HCT116 (cell line): ENCODE measurements around the gene HEXD. TPM values are rescaled to one million over a fixed set of nuclear protein-coding genes. Genes with fewer than 3 reads are reported as not detected.

Source experiments
- ATAC-seq: fragments of 200-7000 bp; cut with Tn5 transposase; 2 replicates; pipeline ENCODE4 v1.9.1; 2020; ENCODE audit warnings: mild to moderate bottlenecking, moderate library complexity
- Bru-seq: library from RNA; stranded (reverse); fragments of 400-500 nt; gene quantifications from one replicate; lab custom pipeline; 2021; lab: Mats Ljungman, UMichigan
- BruChase-seq, 2 experiments: library from RNA; stranded (reverse); fragments of 400-500 nt; gene quantifications; one replicate each; lab custom pipeline; 2021; lab: Mats Ljungman, UMichigan
- BruUV-seq: library from RNA; stranded (reverse); fragments of 400-500 nt; replicated peaks from 2 replicates; lab custom pipeline; 2021; lab: Mats Ljungman, UMichigan
- CTCF ChIA-PET: fragments of 300-600 bp; sonication (Branson Sonifier 250); formaldehyde crosslinking; loops from one replicate; lab custom pipeline; 2021; ENCODE audit warnings: antibody characterized with exemption; lab: Charles Lee
- POLR2A ChIA-PET: fragments of 300-600, 350-600 bp; sonication (Branson Sonifier 250); formaldehyde crosslinking; loops from one replicate; lab custom pipeline; 2021; ENCODE audit warnings: antibody characterized with exemption; lab: Charles Lee
- RAD21 ChIA-PET, 2 experiments: fragments of 300-600 bp; sonication (Branson Sonifier 250); formaldehyde crosslinking; loops; one replicate each; lab custom pipeline; 2023; ENCODE audit warnings: low total read pairs in 2 of 2; ENCODE audit not compliant: uncharacterized antibody in 2 of 2, unreplicated experiment in 2 of 2, low non-redundant PET in 1 of 2; lab: Charles Lee
- DNase-seq: peaks from one replicate; pipeline ENCODE4 v3.0.0-alpha.2; 2010; ENCODE audit warnings: low read depth, low spot score
- H2AFZ ChIP-seq: fragments of 200-600 bp; shearing (Covaris generic), sonication (generic); 2 replicates; pipeline ENCODE4 v1.6.1; 2017; ENCODE audit warnings: low read depth, mixed run types, mixed read lengths, antibody characterized with exemption, low read length; ENCODE audit not compliant: poor library complexity, severe bottlenecking
- H3K27ac ChIP-seq: 2 replicates; pipeline ENCODE4 v1.5.1; 2012; ENCODE audit warnings: low read depth, low read length
- H3K27me3 ChIP-seq: fragments of 200-600 bp; sonication (generic); 2 replicates; pipeline ENCODE4 v1.6.1; 2016; ENCODE audit warnings: mixed run types, low read length, mixed read lengths; ENCODE audit not compliant: insufficient read depth
- H3K36me3 ChIP-seq, 2 experiments: fragments of 200-500 bp in 1 of 2; fragments of 200-600 bp in 1 of 2; sonication (Bioruptor generic) in 1 of 2; sonication (generic) in 1 of 2; 2 replicates each; pipeline versions ENCODE4 v1.5.1 to v1.6.1; 2014 to 2016; ENCODE audit warnings: low read length in 2 of 2, inconsistent platforms in 1 of 2, mixed read lengths in 1 of 2, mixed run types in 1 of 2; ENCODE audit not compliant: insufficient read depth in 2 of 2, control insufficient read depth in 1 of 2
- H3K4me1 ChIP-seq, 2 experiments: fragments of 200-600 bp in 1 of 2; sonication (generic) in 1 of 2; 2 replicates each; pipeline versions ENCODE4 v1.5.1 to v1.6.1; 2012 to 2017; ENCODE audit warnings: low read length in 2 of 2, inconsistent platforms in 1 of 2, mild to moderate bottlenecking in 1 of 2, mixed read lengths in 1 of 2, mixed run types in 1 of 2, moderate library complexity in 1 of 2; ENCODE audit not compliant: insufficient read depth in 2 of 2, control insufficient read depth in 1 of 2
- H3K4me2 ChIP-seq: fragments of 200-600 bp; sonication (generic); 2 replicates; pipeline ENCODE4 v1.6.1; 2017; ENCODE audit warnings: mixed run types, low read length, mixed read lengths
- H3K4me3 ChIP-seq, 2 experiments: fragments of 200-600 bp in 1 of 2; sonication (generic) in 1 of 2; replicated peaks in 1 of 2; 2 replicates each; pipeline ENCODE4 v1.5.1; 2011 to 2016; ENCODE audit warnings: low read length in 2 of 2, control low read depth in 1 of 2, low read depth in 1 of 2, mild to moderate bottlenecking in 1 of 2, mixed read lengths in 1 of 2, mixed run types in 1 of 2
- H3K79me2 ChIP-seq: fragments of 200-600 bp; sonication (generic); 2 replicates; pipeline ENCODE4 v1.6.1; 2017; ENCODE audit warnings: mild to moderate bottlenecking, mixed run types, low read length, moderate library complexity, mixed read lengths; ENCODE audit not compliant: insufficient read depth
- H3K9ac ChIP-seq: fragments of 200-600 bp; sonication (generic); 2 replicates; pipeline ENCODE4 v1.6.1; 2016; ENCODE audit warnings: low read length, mixed read lengths
- H3K9me2 ChIP-seq: fragments of 200-600 bp; sonication (generic), shearing (Covaris generic); 2 replicates; pipeline ENCODE4 v1.6.1; 2017; ENCODE audit warnings: mixed run types, mild to moderate bottlenecking, moderate library complexity; ENCODE audit not compliant: insufficient read depth
- H3K9me3 ChIP-seq, 2 experiments: fragments of 200-500 bp in 1 of 2; fragments of 200-600 bp in 1 of 2; sonication (Bioruptor generic) in 1 of 2; sonication (generic) in 1 of 2; 2 replicates each; pipeline ENCODE4 v1.6.1; 2014 to 2017; ENCODE audit warnings: low read length in 2 of 2, mixed read lengths in 2 of 2, inconsistent platforms in 1 of 2, low read depth in 1 of 2, mild to moderate bottlenecking in 1 of 2, mixed run types in 1 of 2, moderate library complexity in 1 of 2; ENCODE audit not compliant: control insufficient read depth in 1 of 2, insufficient read depth in 1 of 2
- H4K20me1 ChIP-seq: fragments of 200-600 bp; sonication (generic), shearing (Covaris generic); 2 replicates; pipeline ENCODE4 v1.6.1; 2017; ENCODE audit warnings: mixed run types, mild to moderate bottlenecking, moderate library complexity; ENCODE audit not compliant: insufficient read depth
- CBX3 ChIP-seq: IDR thresholded peaks from 2 replicates; pipeline ENCODE4 v1.6.1; 2012; ENCODE audit warnings: low read depth
- CEBPB ChIP-seq: IDR thresholded peaks from 2 replicates; pipeline ENCODE4 v1.6.1; 2012; ENCODE audit warnings: low read depth
- EGR1 ChIP-seq: IDR thresholded peaks from 2 replicates; pipeline ENCODE4 v1.6.1; 2012; ENCODE audit warnings: low read depth
- ELF1 ChIP-seq: IDR thresholded peaks from 2 replicates; pipeline ENCODE4 v1.6.1; 2012; ENCODE audit warnings: low read depth, borderline replicate concordance
- EZH2 ChIP-seq: fragments of 200-600 bp; sonication (generic); IDR thresholded peaks from 2 replicates; pipeline ENCODE4 v1.6.1; 2017; ENCODE audit warnings: antibody characterized with exemption, mixed run types
- EZH2phosphoT487 ChIP-seq: fragments of 200-600 bp; IDR thresholded peaks from 2 replicates; pipeline ENCODE4 v1.6.1; 2018; ENCODE audit warnings: antibody characterized with exemption, borderline replicate concordance
- FOSL1 ChIP-seq: IDR thresholded peaks from 2 replicates; pipeline ENCODE4 v1.6.1; 2012; ENCODE audit warnings: low read depth
- JUND ChIP-seq: IDR thresholded peaks from 2 replicates; pipeline ENCODE4 v1.6.1; 2012
- POLR2A ChIP-seq: IDR thresholded peaks from 2 replicates; pipeline ENCODE4 v1.7.0; 2011; ENCODE audit warnings: borderline replicate concordance; ENCODE audit not compliant: insufficient read depth, insufficient read length; ENCODE audit errors: extremely low read depth
- POLR2AphosphoS5 ChIP-seq: IDR thresholded peaks from 2 replicates; pipeline ENCODE4 v1.6.1; 2011; ENCODE audit warnings: mild to moderate bottlenecking, low read depth, low read length, moderate library complexity
- RAD21 ChIP-seq: IDR thresholded peaks from 2 replicates; pipeline ENCODE4 v1.6.1; 2012; ENCODE audit warnings: low read depth, mild to moderate bottlenecking
- SIN3A ChIP-seq: IDR thresholded peaks from 2 replicates; pipeline ENCODE4 v1.6.1; 2012; ENCODE audit warnings: low read depth
- SP1 ChIP-seq: IDR thresholded peaks from 2 replicates; pipeline ENCODE4 v1.6.1; 2012; ENCODE audit warnings: low read depth
- SRF ChIP-seq: IDR thresholded peaks from 2 replicates; pipeline ENCODE4 v1.6.1; 2012; ENCODE audit warnings: low read depth
- TCF7L2 ChIP-seq: IDR thresholded peaks from 2 replicates; pipeline ENCODE4 v1.7.0; 2011; ENCODE audit warnings: borderline replicate concordance, inconsistent platforms; ENCODE audit not compliant: insufficient read depth, insufficient read length; ENCODE audit errors: extremely low read depth
- YY1 ChIP-seq: IDR thresholded peaks from 2 replicates; pipeline ENCODE4 v1.6.1; 2011; ENCODE audit warnings: low read length, low read depth, moderate library complexity, mild to moderate bottlenecking; ENCODE audit not compliant: insufficient replicate concordance; ENCODE audit errors: extremely low read depth
- ZFX ChIP-seq: fragments of 450-650 bp; IDR thresholded peaks from 2 replicates; pipeline ENCODE4 v1.6.1; 2017
- ZNF274 ChIP-seq: fragments of 200-500 bp; sonication (Bioruptor generic); IDR thresholded peaks from 2 replicates; pipeline ENCODE4 v1.6.1; 2014; ENCODE audit warnings: mild to moderate bottlenecking, low read depth, low read length, inconsistent platforms
- intact Hi-C: fragments of 100-400 bp; cut with micrococcal nuclease; formaldehyde crosslinking; loops from 2 replicates; pipeline ENCODE4 v1.10.0; 2022
- long read RNA-seq: library from polyadenylated mRNA; unstranded; transcript quantifications from one replicate; pipeline ENCODE4 v2.0.0, GENCODE V29; 2021; ENCODE audit not compliant: unreplicated experiment
- polyA plus RNA-seq: library from polyadenylated mRNA; unstranded; fragments of >200 nt; gene quantifications from 2 replicates; pipeline ENCODE4 v1.2.1, GENCODE V29; 2012; ENCODE audit warnings: missing spikeins
- total RNA-seq: library from RNA; stranded (reverse); gene quantifications from one replicate; pipeline ENCODE4 v1.2.1, GENCODE V29; 2021; ENCODE audit not compliant: unreplicated experiment
- TF ChIP-seq, protein P1 (sequence below): IDR thresholded peaks from 2 replicates; pipeline ENCODE4 v1.6.1; 2012
- TF ChIP-seq, protein P2 (sequence below), 3 experiments: fragments of 200-600 bp in 1 of 3; sonication (generic) in 1 of 3; IDR thresholded peaks in 2 of 3; conservative IDR thresholded peaks in 1 of 3; 2 replicates each; pipeline ENCODE4 v1.5.1; 2012 to 2017; ENCODE audit warnings: low read depth in 2 of 3, low read length in 2 of 3, antibody characterized with exemption in 1 of 3, borderline replicate concordance in 1 of 3, control low read depth in 1 of 3, mild to moderate bottlenecking in 1 of 3, mixed read lengths in 1 of 3, mixed run types in 1 of 3, moderate library complexity in 1 of 3; ENCODE audit not compliant: insufficient read depth in 1 of 3
- TF ChIP-seq, protein P3 (sequence below): IDR thresholded peaks from 2 replicates; pipeline ENCODE4 v1.6.1; 2011; ENCODE audit warnings: mild to moderate bottlenecking, low read length, moderate library complexity; ENCODE audit not compliant: insufficient replicate concordance; ENCODE audit errors: extremely low read depth

HEXD gene
- total RNA-seq, result 45.2 TPM
- polyA plus RNA-seq, result 30.8 and 32.6 TPM in 2 replicates
- percentile 61 among the genes with signal in this experiment for Bru-seq, nascent RNA
- BruChase-seq, experiment 1, labeled RNA remaining after a 6-hour chase, result percentile 55 among the genes with signal in this experiment
- BruChase-seq, experiment 2, labeled RNA remaining after a 2-hour chase, result percentile 59 among the genes with signal in this experiment
- long read RNA-seq, transcript HEXDC-201 (13 exons, 1,853 nt), result major isoform, 8 of 49 reads
- long read RNA-seq, partial matches to known transcripts, result 12 of 49 reads
- long read RNA-seq, other reads (novel, unspliced or antisense), result 24 of 49 reads

DNA sequence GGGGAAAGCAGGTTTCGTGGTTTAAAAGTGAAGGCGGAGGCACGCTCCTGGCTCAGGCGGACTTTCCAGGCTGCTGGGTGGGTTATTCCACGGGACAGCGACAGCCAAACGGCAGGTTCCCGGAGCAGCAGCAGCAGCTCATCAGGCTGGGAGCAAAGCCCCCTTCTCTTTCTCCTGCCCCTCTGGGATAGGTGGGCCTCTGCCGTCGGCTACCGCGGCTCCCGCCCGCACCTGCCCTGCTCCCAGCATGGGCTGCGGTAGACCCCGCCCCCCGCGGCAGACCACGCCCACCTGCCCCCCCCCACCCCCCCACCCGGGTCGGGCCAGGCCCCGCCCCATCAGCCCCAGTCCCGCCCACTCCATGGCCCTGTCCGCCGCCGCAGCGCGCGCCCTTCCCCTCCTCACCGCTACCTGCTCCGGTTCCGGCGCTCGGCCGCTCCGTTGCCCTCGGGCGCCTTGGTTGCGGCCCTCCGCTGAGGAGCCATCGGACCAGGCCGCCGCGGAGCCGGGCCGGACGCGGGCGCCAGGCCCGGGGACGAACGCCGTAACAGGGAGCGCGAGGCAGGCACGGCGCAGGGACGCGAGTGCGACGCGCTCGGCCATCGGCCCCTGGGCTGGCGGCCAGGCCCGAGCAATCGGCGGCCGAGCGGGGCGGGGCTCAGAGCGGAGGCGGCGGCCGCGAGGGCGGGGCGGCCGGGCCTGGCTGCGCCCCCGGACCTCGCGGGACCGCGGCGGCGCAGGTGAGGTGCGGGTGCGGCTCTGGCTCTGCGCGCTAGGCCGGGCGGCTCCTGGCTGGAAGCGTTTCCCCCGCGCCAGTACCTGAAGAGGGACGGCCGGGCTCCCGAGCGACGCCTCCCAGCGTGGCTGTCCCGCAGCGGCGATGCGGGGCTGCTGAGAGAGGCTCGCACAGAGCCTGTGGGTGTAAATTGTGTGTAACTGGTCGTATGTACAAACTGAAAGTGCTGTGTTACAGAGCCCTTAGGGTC is at the start of gene HEXD, which contains the start of gene OGFOD3:
Gene HEXD, plus strand, starts transcription at position 347 of the 986 bp plus-strand sequence. CDS start 1,453 bp downstream, outside the sequence.
Gene OGFOD3, minus strand, starts transcription at position 586 of the 986 bp plus-strand sequence. Its CDS starts 101 bp downstream, at position 485.
- ChIA-PET RAD21 (no interaction called here), CTCF (no interaction called here), POLR2A (interaction anchor here (0.6 kb wide), 1 partner anchor 42 kb away, joined by 3 read pairs; no protein-coding TSS in a partner anchor)
- intact Hi-C loops, result loop anchor here (10.0 kb wide), 2 partner anchors 137 to 383 kb away; partner anchors contain the start of genes DCXR and RAC3
- peak within 1 kb of the TSS; percentile 92 for H3K4me2 ChIP-seq
- H3K4me1 ChIP-seq, result peaks cover 7 to 23% of the 10 kb centered on the region in 2 experiments
- H3K27me3 ChIP-seq, result no peaks in the 10 kb centered on the region
- H3K9ac ChIP-seq, result peak within 1 kb of the TSS; percentile 75
- H3K27ac ChIP-seq, result peak within 1 kb of the TSS; percentile 98
- H3K36me3 ChIP-seq, result peaks cover 0 to 3% of the 10 kb centered on the region in 2 experiments; a peak in 1 of 4 replicates
- no TSS peak for BruUV-seq
- DNase-seq (peak; percentile 68), ATAC-seq (peak; percentile 87)
- H2AFZ ChIP-seq, result no peak within 1 kb of the TSS
- H4K20me1 ChIP-seq, result peaks cover 6% of the 10 kb centered on the region; the same call in 1 of the 2 replicates
- no peaks in the 10 kb centered on the region for H3K79me2 ChIP-seq
- H3K9me2 ChIP-seq, result no peaks in the 10 kb centered on the region
- H3K4me3 ChIP-seq, result peak within 1 kb of the TSS; percentile 65 to 81
- H3K9me3 ChIP-seq, result peaks cover 0 to 2% of the 10 kb centered on the region in 2 experiments; a peak in 1 of 4 replicates
- TF ChIP-seq SRF (peak; percentile 96), POLR2A (peak; percentile 90), SIN3A (peak; percentile 77; the same call in 1 of the 2 replicates), SP1 (peak; percentile 85), RAD21 (no peak), CBX3 (no peak), ELF1 (no peak), POLR2AphosphoS5 (peak; percentile 73), EZH2phosphoT487 (no peak), EZH2 (no peak), YY1 (peak; percentile 92), ZFX (peak; percentile 98), FOSL1 (no peak), TCF7L2 (peak; percentile 67), JUND (no peak), EGR1 (0 out of 2 replicates have a peak, but pooled peaks have one; percentile 37), CEBPB (no peak), ZNF274 (no peak)
- TF ChIP-seq, protein P1, sequence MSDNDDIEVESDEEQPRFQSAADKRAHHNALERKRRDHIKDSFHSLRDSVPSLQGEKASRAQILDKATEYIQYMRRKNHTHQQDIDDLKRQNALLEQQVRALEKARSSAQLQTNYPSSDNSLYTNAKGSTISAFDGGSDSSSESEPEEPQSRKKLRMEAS, result peak; percentile 90
- TF ChIP-seq, protein P2, sequence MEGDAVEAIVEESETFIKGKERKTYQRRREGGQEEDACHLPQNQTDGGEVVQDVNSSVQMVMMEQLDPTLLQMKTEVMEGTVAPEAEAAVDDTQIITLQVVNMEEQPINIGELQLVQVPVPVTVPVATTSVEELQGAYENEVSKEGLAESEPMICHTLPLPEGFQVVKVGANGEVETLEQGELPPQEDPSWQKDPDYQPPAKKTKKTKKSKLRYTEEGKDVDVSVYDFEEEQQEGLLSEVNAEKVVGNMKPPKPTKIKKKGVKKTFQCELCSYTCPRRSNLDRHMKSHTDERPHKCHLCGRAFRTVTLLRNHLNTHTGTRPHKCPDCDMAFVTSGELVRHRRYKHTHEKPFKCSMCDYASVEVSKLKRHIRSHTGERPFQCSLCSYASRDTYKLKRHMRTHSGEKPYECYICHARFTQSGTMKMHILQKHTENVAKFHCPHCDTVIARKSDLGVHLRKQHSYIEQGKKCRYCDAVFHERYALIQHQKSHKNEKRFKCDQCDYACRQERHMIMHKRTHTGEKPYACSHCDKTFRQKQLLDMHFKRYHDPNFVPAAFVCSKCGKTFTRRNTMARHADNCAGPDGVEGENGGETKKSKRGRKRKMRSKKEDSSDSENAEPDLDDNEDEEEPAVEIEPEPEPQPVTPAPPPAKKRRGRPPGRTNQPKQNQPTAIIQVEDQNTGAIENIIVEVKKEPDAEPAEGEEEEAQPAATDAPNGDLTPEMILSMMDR (IDR thresholded peaks at IDR 0.05 in 2 of 3, conservative IDR thresholded peaks at IDR 0.05 in 1 of 3; ENCODE audit: borderline replicate concordance in 1 of 3, insufficient read depth in 1 of 3, low read depth in 2 of 3, low read length in 2 of 3), result no peak
- TF ChIP-seq, protein P3, sequence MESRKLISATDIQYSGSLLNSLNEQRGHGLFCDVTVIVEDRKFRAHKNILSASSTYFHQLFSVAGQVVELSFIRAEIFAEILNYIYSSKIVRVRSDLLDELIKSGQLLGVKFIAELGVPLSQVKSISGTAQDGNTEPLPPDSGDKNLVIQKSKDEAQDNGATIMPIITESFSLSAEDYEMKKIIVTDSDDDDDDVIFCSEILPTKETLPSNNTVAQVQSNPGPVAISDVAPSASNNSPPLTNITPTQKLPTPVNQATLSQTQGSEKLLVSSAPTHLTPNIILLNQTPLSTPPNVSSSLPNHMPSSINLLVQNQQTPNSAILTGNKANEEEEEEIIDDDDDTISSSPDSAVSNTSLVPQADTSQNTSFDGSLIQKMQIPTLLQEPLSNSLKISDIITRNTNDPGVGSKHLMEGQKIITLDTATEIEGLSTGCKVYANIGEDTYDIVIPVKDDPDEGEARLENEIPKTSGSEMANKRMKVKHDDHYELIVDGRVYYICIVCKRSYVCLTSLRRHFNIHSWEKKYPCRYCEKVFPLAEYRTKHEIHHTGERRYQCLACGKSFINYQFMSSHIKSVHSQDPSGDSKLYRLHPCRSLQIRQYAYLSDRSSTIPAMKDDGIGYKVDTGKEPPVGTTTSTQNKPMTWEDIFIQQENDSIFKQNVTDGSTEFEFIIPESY, result peak; percentile 62
